ENCODE measurements around the gene RIMBP2.

Gene RIMBP2

DNA sequence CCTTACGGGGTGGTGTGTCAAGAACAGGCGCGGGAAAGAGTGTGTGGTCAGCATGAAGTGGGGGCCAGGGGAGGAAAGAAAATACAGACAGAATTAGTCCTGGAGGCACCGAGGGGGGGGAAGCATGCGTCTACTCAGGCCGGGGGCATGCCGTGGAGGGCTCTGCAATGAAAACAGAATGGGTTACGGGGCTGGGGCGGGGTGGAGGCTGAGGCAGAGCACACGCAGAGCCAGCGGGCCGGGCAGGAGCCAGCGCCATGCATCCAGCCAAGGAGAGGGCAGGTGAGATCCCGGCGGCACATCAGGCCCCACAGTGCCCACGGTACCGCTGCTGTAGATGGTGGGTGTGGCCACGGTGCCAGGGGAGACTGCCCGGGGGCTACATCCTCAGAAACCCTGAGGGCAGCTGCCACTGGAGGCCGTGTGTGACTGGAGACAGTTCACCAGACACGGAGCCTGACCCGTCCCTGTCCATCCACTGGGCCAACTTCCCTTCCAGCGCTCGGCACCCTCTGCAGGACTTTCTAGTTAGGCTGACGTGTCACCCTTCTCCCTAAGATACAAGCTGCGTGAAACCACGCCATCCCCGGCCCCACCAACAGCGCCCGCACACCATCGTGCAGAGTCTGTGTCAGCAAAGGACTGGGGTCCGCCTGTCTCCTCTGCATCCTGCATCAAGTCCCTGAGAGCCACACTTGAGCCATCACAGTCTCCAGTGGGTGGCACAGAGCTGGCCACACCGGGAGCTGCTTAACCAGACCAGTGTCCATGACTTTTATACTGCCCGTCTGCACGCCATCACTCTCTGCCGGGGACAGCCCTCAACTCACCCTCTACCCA lies 291.0 kb downstream of the RIMBP2 start:
- no peak for DNase-seq (ENCODE audit: low read depth, low spot score)
- ChIA-PET POLR2A (no interaction called here), CTCF (no interaction called here)
- TF ChIP-seq, protein P1, sequence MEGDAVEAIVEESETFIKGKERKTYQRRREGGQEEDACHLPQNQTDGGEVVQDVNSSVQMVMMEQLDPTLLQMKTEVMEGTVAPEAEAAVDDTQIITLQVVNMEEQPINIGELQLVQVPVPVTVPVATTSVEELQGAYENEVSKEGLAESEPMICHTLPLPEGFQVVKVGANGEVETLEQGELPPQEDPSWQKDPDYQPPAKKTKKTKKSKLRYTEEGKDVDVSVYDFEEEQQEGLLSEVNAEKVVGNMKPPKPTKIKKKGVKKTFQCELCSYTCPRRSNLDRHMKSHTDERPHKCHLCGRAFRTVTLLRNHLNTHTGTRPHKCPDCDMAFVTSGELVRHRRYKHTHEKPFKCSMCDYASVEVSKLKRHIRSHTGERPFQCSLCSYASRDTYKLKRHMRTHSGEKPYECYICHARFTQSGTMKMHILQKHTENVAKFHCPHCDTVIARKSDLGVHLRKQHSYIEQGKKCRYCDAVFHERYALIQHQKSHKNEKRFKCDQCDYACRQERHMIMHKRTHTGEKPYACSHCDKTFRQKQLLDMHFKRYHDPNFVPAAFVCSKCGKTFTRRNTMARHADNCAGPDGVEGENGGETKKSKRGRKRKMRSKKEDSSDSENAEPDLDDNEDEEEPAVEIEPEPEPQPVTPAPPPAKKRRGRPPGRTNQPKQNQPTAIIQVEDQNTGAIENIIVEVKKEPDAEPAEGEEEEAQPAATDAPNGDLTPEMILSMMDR (IDR thresholded peaks at IDR 0.05; ENCODE audit: insufficient read depth, low read length, missing control alignments) = no peak
- no peak overlapping the region for H3K4me3 ChIP-seq (ENCODE audit: low read depth, low read length)

GRCh38 chr12:130423991-130424857 lies 291.9 kb downstream of the RIMBP2 start:
- no peak overlapping the region for H3K4me3 ChIP-seq (ENCODE audit: low read depth, low read length)

GRCh38 chr12:130423136-130423535 lies 293.0 kb downstream of the RIMBP2 start:
- ChIA-PET POLR2A (no interaction called here), CTCF (no interaction called here)
- DNase-seq (ENCODE audit: low read depth, low spot score) = no peak
- H3K4me3 ChIP-seq (ENCODE audit: low read depth, low read length) = no peak overlapping the region
- TF ChIP-seq, protein P1 (IDR thresholded peaks at IDR 0.05; ENCODE audit: insufficient read depth, low read length, missing control alignments) = no peak

More at GRCh38 chr12:130423991-130424857, 291.9 kb downstream of the RIMBP2 start:
- ChIA-PET CTCF (no interaction called here), POLR2A (no interaction called here)
- TF ChIP-seq, protein P1 (IDR thresholded peaks at IDR 0.05; ENCODE audit: insufficient read depth, low read length, missing control alignments) = no peak
- no peak for DNase-seq (ENCODE audit: low read depth, low spot score)

DNA sequence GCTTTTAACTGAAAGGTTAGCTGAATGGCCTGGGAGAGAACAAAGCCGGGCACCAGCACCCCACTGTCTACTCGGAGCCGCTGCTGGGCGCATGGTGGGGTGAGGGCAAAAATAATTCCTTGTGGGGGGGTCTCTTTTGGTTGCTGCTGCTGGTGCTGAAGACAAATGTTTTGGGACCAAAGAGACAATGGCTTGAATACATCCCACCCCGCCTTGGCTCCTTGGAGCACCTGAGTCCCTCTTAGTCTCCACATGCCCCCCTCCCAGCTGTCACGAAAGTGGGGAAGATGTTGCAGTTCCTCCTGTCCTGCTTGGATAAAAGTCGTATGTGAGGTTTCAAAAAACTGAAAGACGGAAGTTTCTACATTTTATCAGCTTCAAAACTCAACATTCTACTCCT lies 293.4 kb downstream of the RIMBP2 start:
- POLR2A ChIA-PET = no interaction called here

GRCh38 chr12:130421896-130422295 lies 294.2 kb downstream of the RIMBP2 start:
- POLR2A ChIA-PET = no interaction called here

More for the DNA sequence above, 293.4 kb downstream of the RIMBP2 start:
- TF ChIP-seq, protein P1 (IDR thresholded peaks at IDR 0.05; ENCODE audit: insufficient read depth, low read length, missing control alignments) = no peak
- H3K4me3 ChIP-seq (ENCODE audit: low read depth, low read length) = no peak overlapping the region
- CTCF ChIA-PET = no interaction called here
- no peak for DNase-seq (ENCODE audit: low read depth, low spot score)

More at GRCh38 chr12:130421896-130422295, 294.2 kb downstream of the RIMBP2 start:
- CTCF ChIA-PET = no interaction called here
- TF ChIP-seq, protein P1 (IDR thresholded peaks at IDR 0.05; ENCODE audit: insufficient read depth, low read length, missing control alignments) = no peak
- H3K4me3 ChIP-seq (ENCODE audit: low read depth, low read length) = no peak overlapping the region
- no peak for DNase-seq (ENCODE audit: low read depth, low spot score)

All from AG04449 (cell line).